BJ (cell line): ENCODE measurements around the gene MCU. TPM values are rescaled to one million over a fixed set of nuclear protein-coding genes. Genes with fewer than 3 reads are reported as not detected.

Source experiments
- CTCF ChIA-PET: fragments of 350-600 bp; formaldehyde crosslinking; extraction: SDS; loops from one replicate; lab custom pipeline; 2021; ENCODE audit warnings: antibody characterized with exemption, inconsistent platforms; lab: Yijun Ruan, JAX
- POLR2A ChIA-PET: fragments of 300-600 bp; sonication (Branson Sonifier 250); formaldehyde crosslinking; extraction: SDS; loops from one replicate; lab custom pipeline; 2021; ENCODE audit warnings: antibody characterized with exemption; lab: Charles Lee
- DNase-seq: peaks from one replicate; pipeline ENCODE4 v3.0.0-alpha.2; 2011; ENCODE audit warnings: low read depth
- H3K27me3 ChIP-seq: 2 replicates; pipeline ENCODE4 v1.6.0; 2011; ENCODE audit warnings: low read length; ENCODE audit not compliant: control insufficient read depth, insufficient read depth
- H3K36me3 ChIP-seq: 2 replicates; pipeline ENCODE4 v1.5.1; 2011; ENCODE audit warnings: low read length; ENCODE audit not compliant: control insufficient read depth, insufficient read depth
- H3K4me3 ChIP-seq: 2 replicates; pipeline ENCODE4 v1.5.1; 2011; ENCODE audit warnings: low read depth, mild to moderate bottlenecking, control low read depth, low read length
- polyA plus RNA-seq: library from polyadenylated mRNA; depleted of rRNA; stranded (reverse); fragments of >200 nt; gene quantifications from 2 replicates; pipeline ENCODE4 v1.2.3, GENCODE V29; 2011
- TF ChIP-seq, protein P1 (sequence below): IDR thresholded peaks from 2 replicates; pipeline ENCODE4 v1.5.1; 2011; ENCODE audit warnings: low read depth, mild to moderate bottlenecking, control low read depth, inconsistent platforms, low read length, moderate library complexity; ENCODE audit not compliant: insufficient read depth

Gene MCU
- polyA plus RNA-seq, 1 experiment = 78.7 TPM

DNA sequence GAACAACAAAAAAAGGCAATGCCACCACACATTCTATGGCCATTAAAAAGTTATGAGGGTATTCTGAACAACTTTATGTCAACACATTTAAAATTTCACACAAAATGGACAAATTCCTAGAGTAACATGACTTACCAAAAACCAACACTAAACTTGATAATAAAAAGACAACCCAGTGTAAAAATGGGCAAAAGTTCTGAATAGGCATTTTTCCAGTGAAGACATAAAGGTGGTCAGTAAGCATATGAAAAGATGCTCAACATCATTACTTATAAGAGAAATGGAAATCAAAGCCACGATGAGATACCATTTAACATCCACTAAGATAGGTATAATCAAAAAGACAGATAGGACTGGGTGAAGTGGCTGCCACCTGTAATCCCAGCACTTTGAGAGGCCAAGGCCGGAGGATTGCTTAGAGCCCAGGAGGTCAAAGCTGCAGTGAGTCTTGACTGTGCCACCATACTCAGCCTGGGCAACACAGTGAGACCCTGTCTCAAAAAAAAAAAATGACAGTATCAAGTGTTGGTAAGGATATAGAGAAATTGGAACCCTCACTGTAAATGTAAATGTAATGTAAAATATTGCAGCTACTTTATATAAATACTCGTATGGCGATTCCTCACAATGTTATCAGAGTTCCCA is 130.5 kb downstream of the MCU start:
- no peaks in the 10 kb centered on the region for H3K27me3 ChIP-seq
- TF ChIP-seq, protein P1, sequence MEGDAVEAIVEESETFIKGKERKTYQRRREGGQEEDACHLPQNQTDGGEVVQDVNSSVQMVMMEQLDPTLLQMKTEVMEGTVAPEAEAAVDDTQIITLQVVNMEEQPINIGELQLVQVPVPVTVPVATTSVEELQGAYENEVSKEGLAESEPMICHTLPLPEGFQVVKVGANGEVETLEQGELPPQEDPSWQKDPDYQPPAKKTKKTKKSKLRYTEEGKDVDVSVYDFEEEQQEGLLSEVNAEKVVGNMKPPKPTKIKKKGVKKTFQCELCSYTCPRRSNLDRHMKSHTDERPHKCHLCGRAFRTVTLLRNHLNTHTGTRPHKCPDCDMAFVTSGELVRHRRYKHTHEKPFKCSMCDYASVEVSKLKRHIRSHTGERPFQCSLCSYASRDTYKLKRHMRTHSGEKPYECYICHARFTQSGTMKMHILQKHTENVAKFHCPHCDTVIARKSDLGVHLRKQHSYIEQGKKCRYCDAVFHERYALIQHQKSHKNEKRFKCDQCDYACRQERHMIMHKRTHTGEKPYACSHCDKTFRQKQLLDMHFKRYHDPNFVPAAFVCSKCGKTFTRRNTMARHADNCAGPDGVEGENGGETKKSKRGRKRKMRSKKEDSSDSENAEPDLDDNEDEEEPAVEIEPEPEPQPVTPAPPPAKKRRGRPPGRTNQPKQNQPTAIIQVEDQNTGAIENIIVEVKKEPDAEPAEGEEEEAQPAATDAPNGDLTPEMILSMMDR = no peak
- H3K4me3 ChIP-seq = no peak overlapping the region
- CTCF ChIA-PET = interaction anchor here (0.6 to 2.3 kb wide), 3 partner anchors 9 to 198 kb away, joined by 3 to 11 read pairs (median 4); no protein-coding TSS in a partner anchor
- POLR2A ChIA-PET = no interaction called here
- DNase-seq = no peak
- no peaks in the 10 kb centered on the region for H3K36me3 ChIP-seq

DNA sequence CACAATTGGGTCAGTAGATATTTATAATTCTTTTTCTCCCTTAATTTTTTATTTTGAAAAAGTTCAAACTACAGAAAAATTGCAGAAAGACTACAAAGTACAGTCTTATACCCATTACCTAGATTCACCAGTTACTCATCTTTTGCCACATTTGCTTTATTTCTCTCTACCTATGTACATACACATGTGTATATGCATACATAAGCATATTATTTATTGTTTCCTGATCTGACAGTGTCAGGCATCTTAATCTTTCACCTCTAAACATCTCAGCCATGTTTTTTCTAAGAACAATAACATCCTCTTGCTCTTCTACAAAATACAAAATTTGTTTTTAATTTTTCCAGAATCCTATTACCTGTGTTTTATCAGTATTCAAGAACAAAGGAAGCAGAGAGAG is 133.2 kb downstream of the MCU start:
- CTCF ChIA-PET = interaction anchor here (0.6 kb wide), 1 partner anchor 310 kb away, joined by 3 read pairs; no protein-coding TSS in a partner anchor
- POLR2A ChIA-PET = no interaction called here

DNA sequence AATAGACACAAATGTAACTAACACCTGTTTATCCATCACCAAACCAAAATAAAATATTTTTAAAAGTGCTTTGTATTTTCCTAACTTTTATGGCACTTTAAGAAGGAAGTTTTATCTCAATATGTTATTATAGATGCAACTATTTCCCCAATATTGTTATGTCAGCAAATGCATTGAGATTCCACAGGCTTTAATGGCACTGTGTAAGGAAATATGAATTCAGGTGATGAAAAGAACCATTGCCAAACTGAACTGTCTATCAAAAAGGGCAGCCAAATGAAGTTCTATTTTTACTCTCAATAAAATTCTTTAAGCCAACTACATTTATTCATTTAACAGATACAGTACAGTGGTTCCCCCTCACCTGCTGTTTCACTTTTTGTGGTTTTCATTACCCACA is 134.4 kb downstream of the MCU start:
- POLR2A ChIA-PET = no interaction called here
- Histone ChIP-seq H3K27me3 (no peaks in the 10 kb centered on the region), H3K4me3 (no peak overlapping the region), H3K36me3 (no peaks in the 10 kb centered on the region)
- TF ChIP-seq, protein P1 = no peak
- CTCF ChIA-PET = no interaction called here
- DNase-seq = no peak

More for the DNA sequence above, 133.2 kb downstream of the MCU start:
- TF ChIP-seq, protein P1 = no peak
- Histone ChIP-seq H3K27me3 (no peaks in the 10 kb centered on the region), H3K36me3 (no peaks in the 10 kb centered on the region), H3K4me3 (no peak overlapping the region)
- DNase-seq = no peak

DNA sequence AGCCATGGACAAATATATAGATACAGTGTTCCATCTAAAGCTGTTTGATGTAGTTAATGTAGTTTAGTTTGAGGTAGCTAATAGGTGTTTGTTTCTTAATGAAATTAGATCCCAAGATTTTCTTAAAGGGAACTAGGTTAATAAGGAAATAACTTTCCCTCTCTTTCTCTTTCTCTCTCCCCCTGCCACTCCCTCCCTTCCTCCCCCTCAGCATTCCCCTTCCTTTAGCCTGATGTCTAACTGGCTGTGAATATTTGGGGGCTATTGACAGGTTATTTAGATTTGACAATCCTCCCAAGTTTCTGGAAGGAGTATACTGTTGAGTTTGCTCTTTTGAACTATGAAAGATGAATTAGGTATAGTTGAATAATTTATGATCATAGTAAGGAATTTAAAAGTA is 136.4 kb downstream of the MCU start:
- CTCF ChIA-PET = interaction anchor here (1.4 kb wide), 1 partner anchor 464 kb away, joined by 3 read pairs; no protein-coding TSS in a partner anchor
- no peak for DNase-seq
- H3K27me3 ChIP-seq = no peaks in the 10 kb centered on the region
- H3K4me3 ChIP-seq = no peak overlapping the region
- TF ChIP-seq, protein P1 = no peak
- no peaks in the 10 kb centered on the region for H3K36me3 ChIP-seq
- POLR2A ChIA-PET = no interaction called here

DNA sequence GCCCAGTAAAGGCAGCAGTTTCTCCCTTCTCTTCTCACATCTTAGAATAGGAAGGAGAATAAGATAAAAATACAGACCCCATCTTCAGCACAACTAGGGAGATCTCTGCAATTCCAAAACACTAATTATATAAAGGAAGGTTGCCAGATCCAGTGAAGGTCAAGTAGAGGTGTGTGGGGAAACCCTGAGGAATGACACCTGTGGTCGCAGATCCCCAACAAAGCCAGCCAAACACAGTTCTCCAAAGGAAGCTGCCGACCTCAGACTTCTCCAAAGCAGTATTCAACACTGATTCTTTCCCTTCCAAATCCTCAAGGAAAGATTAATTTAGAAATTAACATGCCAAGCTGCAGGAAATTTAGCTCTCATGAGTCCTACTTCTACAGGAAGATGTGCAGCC is 138.7 kb downstream of the MCU start:
- CTCF ChIA-PET = no interaction called here
- POLR2A ChIA-PET = no interaction called here
- TF ChIP-seq, protein P1 = no peak
- Histone ChIP-seq H3K36me3 (no peaks in the 10 kb centered on the region), H3K27me3 (no peaks in the 10 kb centered on the region), H3K4me3 (no peak overlapping the region)
- DNase-seq = no peak
